Measurements from ENCODE around the gene FMN1.
"Not testable (repeated sequence)": the region's sequence is repeated elsewhere in the genome, so short reads cannot be mapped to it uniquely, and the experiment has no call there.

FMN1 gene

GRCh38 chr15:32849769-32850668 lies 344.5 kb downstream of the FMN1 start:
- no peak for TF ChIP-seq CTCF (IDR thresholded peaks at IDR 0.05; ENCODE audit: low read depth, low read length)
- Histone ChIP-seq H3K27ac (no peak overlapping the region), H3K27me3 (ENCODE audit: insufficient read depth, low read depth, severe bottlenecking) (peaks cover 3% of the 10 kb centered on the region), H3K4me3 (ENCODE audit: low read depth, low read length) (no peak overlapping the region), H3K36me3 (no peaks in the 10 kb centered on the region), H3K9me3 (ENCODE audit: severe bottlenecking) (no peaks in the 10 kb centered on the region)
- peak; percentile 79 for DNase-seq

DNA sequence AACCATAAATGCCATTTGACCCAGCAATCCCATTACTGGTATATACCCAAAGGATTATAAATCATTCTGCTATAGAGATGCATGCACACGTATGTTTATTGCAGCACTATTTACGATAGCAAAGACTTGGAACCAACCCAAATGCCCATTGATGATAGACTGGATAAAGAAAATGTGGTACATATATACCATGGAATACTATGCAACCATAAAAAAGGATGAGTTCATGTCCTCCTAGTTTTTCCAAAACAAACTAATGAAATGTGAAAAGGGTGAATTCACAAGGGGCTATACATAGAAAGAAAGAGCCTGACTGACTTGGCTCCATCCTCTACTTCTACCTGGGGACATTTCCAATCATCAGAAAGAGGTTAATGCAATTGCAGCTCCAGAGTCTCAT lies 347.8 kb downstream of the FMN1 start:
- H3K36me3 ChIP-seq; H3K27ac ChIP-seq; H3K27me3 ChIP-seq (ENCODE audit: insufficient read depth, low read depth, severe bottlenecking); H3K4me3 ChIP-seq (ENCODE audit: low read depth, low read length); H3K9me3 ChIP-seq (ENCODE audit: severe bottlenecking); DNase-seq: not testable (repeated sequence)

- Histone ChIP-seq H3K27me3 (ENCODE audit: insufficient read depth, low read depth, severe bottlenecking) (no peaks in the 10 kb centered on the region), H3K9me3 (ENCODE audit: severe bottlenecking) (no peaks in the 10 kb centered on the region), H3K36me3 (no peaks in the 10 kb centered on the region), H3K27ac (no peak overlapping the region), H3K4me3 (ENCODE audit: low read depth, low read length) (no peak overlapping the region)
- TF ChIP-seq CTCF (IDR thresholded peaks at IDR 0.05; ENCODE audit: low read depth, low read length) = peak; percentile 55; the same call in 1 of the 2 replicates
- peak; percentile 10 for DNase-seq
Measured at GRCh38 chr15:32844118-32844711, 350.3 kb downstream of the FMN1 start.

GRCh38 chr15:32843219-32843815 lies 351.2 kb downstream of the FMN1 start:
- H3K27me3 ChIP-seq (ENCODE audit: insufficient read depth, low read depth, severe bottlenecking) = no peaks in the 10 kb centered on the region
- H3K4me3 ChIP-seq (ENCODE audit: low read depth, low read length) = no peak overlapping the region
- no peaks in the 10 kb centered on the region for H3K36me3 ChIP-seq
- no peak overlapping the region for H3K27ac ChIP-seq
- TF ChIP-seq CTCF (IDR thresholded peaks at IDR 0.05; ENCODE audit: low read depth, low read length) = no peak
- DNase-seq = no peak
- no peaks in the 10 kb centered on the region for H3K9me3 ChIP-seq (ENCODE audit: severe bottlenecking)

GRCh38 chr15:32842081-32842480 lies 352.4 kb downstream of the FMN1 start:
- no peaks in the 10 kb centered on the region for H3K36me3 ChIP-seq
- TF ChIP-seq CTCF (IDR thresholded peaks at IDR 0.05; ENCODE audit: low read depth, low read length) = no peak

More at GRCh38 chr15:32842081-32842480, 352.4 kb downstream of the FMN1 start:
- Histone ChIP-seq H3K9me3 (ENCODE audit: severe bottlenecking) (no peaks in the 10 kb centered on the region), H3K4me3 (ENCODE audit: low read depth, low read length) (no peak overlapping the region), H3K27me3 (ENCODE audit: insufficient read depth, low read depth, severe bottlenecking) (no peaks in the 10 kb centered on the region), H3K27ac (no peak overlapping the region)
- no peak for DNase-seq

Measured in WERI-Rb-1 (cell line).